ENCODE results near the gene GALNT14. TPM values are rescaled to one million over a fixed set of nuclear protein-coding genes. Genes with fewer than 3 reads are reported as not detected.

Gene GALNT14
- total RNA-seq, 1 donor from 2014 or later = 0.55 TPM

- no peak for DNase-seq (ENCODE audit: low spot score)
Measured at GRCh38 chr2:31136000-31136399, 2.2 kb downstream of the GALNT14 start.

GRCh38 chr2:31134480-31134879 lies 3.8 kb downstream of the GALNT14 start:
- ATAC-seq (no peak), DNase-seq (ENCODE audit: low spot score) (no peak)

More at GRCh38 chr2:31136000-31136399, 2.2 kb downstream of the GALNT14 start:
- no peak for ATAC-seq

- ATAC-seq = no peak
- no peak for DNase-seq (ENCODE audit: low spot score)
Measured at GRCh38 chr2:31132786-31133185, 5.5 kb downstream of the GALNT14 start.

GRCh38 chr2:31131871-31132270 lies 6.4 kb downstream of the GALNT14 start:
- DNase-seq (ENCODE audit: low spot score) = no peak
- no peak for ATAC-seq

GRCh38 chr2:31129375-31130171 lies 8.7 kb downstream of the GALNT14 start:
- ATAC-seq = no peak

GRCh38 chr2:31127931-31128330 lies 10.3 kb downstream of the GALNT14 start:
- ATAC-seq (no peak), DNase-seq (ENCODE audit: low spot score) (no peak)

More at GRCh38 chr2:31129375-31130171, 8.7 kb downstream of the GALNT14 start:
- DNase-seq (ENCODE audit: low spot score) = no peak

GRCh38 chr2:31125918-31126695 lies 12.1 kb downstream of the GALNT14 start:
- ATAC-seq (no peak), DNase-seq (ENCODE audit: low spot score) (no peak)

- no peak for DNase-seq (ENCODE audit: low spot score)
- ATAC-seq = no peak
Measured at GRCh38 chr2:31124904-31125303, 13.3 kb downstream of the GALNT14 start.

- DNase-seq (ENCODE audit: low spot score) (no peak), ATAC-seq (no peak)
Measured at GRCh38 chr2:31122133-31122532, 16.1 kb downstream of the GALNT14 start.

GRCh38 chr2:31113765-31114164 lies 24.5 kb downstream of the GALNT14 start:
- DNase-seq (ENCODE audit: low spot score) (no peak), ATAC-seq (no peak)

GRCh38 chr2:31112544-31112943 lies 25.7 kb downstream of the GALNT14 start:
- ATAC-seq (no peak), DNase-seq (ENCODE audit: low spot score) (no peak)

- ATAC-seq (no peak), DNase-seq (ENCODE audit: low spot score) (no peak)
Measured at GRCh38 chr2:31110998-31111397, 27.2 kb downstream of the GALNT14 start.

GRCh38 chr2:31110431-31110830 lies 27.8 kb downstream of the GALNT14 start:
- ATAC-seq (no peak), DNase-seq (ENCODE audit: low spot score) (no peak)

- no peak for ATAC-seq
- no peak for DNase-seq (ENCODE audit: low spot score)
Measured at GRCh38 chr2:31109633-31110192, 28.5 kb downstream of the GALNT14 start.

- no peak for DNase-seq (ENCODE audit: low spot score)
- no peak for ATAC-seq
Measured at GRCh38 chr2:31108561-31109286, 29.5 kb downstream of the GALNT14 start.

GRCh38 chr2:31107591-31108300 lies 30.5 kb downstream of the GALNT14 start:
- ATAC-seq = no peak

GRCh38 chr2:31101701-31102100 lies 36.5 kb downstream of the GALNT14 start:
- ATAC-seq = no peak
- no peak for DNase-seq (ENCODE audit: low spot score)

More at GRCh38 chr2:31107591-31108300, 30.5 kb downstream of the GALNT14 start:
- DNase-seq (ENCODE audit: low spot score) = no peak

- ATAC-seq (no peak), DNase-seq (ENCODE audit: low spot score) (no peak)
Measured at GRCh38 chr2:31097962-31098613, 40.2 kb downstream of the GALNT14 start.

GRCh38 chr2:31090188-31090587 lies 48.1 kb downstream of the GALNT14 start:
- DNase-seq (ENCODE audit: low spot score) = no peak
- no peak for ATAC-seq

GRCh38 chr2:31089645-31090044 lies 48.6 kb downstream of the GALNT14 start:
- ATAC-seq (no peak), DNase-seq (ENCODE audit: low spot score) (no peak)
